ENCODE results near the gene OTOP2.
A peak's percentile ranks its signal among the peaks of the same experiment; 100 is the strongest.
"Not testable (repeated sequence)": the region's sequence is repeated elsewhere in the genome, so short reads cannot be mapped to it uniquely, and the experiment has no call there.

The OTOP2 gene

DNA sequence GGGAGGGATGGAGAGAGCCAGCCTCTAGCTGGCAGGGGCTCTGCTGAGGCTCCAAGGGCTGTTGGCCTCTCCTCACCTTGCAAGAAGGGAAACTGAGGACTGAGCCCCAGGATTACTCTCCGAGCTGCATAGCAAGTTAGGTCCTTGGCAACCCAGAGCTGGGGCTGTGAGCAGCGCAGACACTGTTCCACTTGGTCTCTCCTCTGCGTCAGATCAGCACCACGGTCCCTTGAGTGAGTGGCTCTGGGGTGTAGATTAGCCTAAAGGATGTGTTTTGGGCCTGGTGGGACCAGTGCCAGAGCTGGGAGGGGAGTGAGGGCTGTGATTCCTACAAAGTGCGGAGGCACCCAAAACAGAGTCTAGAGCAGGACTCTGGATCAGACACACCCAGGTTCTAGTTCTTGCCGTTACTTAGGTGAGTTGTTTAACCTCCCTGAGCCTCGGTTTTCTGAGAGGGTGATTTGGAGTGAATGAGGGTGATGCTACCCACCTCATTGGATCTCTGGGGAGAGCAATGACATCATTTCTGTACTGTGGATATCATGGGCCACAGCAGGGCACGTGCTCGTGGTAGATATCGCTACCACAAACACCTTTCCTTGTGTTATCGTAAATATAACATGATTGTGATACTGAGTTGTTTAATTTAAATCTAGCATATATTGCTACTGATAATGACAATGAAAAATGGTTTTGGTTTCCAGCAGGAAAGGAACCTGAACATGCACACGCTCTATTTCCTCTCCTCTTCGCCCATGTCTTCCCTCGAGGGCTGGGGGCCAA, 22.5 kb upstream of the OTOP2 start:
- no peak for DNase-seq

GRCh38 chr17:74903034-74903433, 21.0 kb upstream of the OTOP2 start:
- DNase-seq, result no peak

DNA sequence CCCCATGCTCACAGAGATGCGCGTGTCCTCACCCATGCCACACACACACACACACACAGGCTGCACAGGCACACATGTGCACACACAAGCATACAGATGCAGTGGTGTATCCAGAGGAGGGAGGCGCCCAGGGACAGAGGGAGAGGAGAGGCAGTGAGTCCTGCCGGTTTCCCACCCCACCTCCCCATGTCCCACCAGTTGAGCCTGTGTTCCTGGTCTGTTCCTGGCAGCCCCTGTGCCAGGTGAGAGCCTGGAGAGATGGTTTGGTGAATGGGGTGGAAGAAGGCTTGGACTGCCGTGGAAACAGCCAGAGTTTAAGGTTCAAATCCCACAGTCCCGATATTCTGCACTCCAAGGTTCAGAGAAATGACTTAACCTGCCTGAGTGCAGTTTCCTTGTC, 20.4 kb upstream of the OTOP2 start:
- DNase-seq, result no peak

DNA sequence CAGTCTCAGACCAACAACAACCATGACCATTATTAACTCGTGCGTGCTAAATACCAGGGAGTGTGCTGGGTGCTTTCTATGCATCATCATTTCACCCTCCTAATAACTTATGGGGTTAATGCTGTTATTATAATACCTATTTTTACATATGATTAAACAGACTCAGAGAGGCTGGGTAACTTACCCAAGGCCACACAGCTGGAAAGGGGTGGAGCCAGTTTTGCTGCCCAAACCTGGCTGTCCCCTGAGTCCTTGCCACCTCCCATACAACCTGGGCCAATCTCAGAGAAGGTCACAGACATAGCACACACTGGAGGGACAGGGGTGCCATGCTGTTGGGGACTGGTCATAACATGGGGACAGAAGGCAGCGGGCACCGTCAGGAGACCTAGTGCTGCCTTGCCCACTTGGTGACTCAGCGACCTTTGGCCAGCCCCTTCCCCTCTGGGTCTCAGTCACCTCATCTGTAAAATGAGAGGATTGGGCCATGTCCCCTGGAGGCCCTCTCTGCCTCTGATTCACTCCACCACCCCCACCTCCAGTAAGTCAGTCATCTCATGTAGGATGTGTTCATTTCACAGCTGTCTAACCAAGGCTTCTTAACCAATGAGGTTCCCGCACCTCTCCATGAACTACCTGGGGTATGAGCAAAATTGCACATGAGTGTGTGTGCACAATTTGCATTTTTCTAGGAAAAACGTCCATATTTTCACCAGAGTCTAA, 19.2 kb upstream of the OTOP2 start:
- no peak for DNase-seq

DNA sequence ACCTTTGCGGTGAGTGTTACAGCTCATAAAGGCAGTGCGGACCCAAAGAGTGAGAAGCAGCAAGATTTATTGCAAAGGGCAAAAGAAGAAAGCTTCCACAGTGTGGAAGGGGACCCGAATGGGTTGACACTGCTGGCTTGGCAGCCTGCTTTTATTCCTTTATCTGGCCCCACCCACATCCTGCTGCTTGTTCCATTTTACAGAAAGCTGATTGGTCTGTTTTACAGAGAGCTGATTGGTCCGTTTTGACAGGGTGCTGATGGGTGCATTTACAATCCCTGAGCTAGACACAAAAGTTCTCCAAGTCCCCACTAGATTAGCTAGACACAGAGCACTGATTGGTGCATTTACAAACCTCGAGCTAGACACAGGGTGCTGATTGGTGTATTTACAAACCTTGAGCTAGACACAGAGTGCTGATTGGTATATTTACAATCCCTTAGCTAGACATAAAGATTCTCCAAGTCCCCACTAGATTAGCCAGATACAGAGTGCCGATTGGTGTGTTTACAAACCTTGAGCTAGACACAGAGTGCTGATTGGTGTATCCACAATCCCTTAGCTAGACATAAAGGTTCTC, 17.8 kb upstream of the OTOP2 start:
- not testable (repeated sequence) for DNase-seq

GRCh38 chr17:74907012-74907411, 17.1 kb upstream of the OTOP2 start:
- no peak for DNase-seq

DNA sequence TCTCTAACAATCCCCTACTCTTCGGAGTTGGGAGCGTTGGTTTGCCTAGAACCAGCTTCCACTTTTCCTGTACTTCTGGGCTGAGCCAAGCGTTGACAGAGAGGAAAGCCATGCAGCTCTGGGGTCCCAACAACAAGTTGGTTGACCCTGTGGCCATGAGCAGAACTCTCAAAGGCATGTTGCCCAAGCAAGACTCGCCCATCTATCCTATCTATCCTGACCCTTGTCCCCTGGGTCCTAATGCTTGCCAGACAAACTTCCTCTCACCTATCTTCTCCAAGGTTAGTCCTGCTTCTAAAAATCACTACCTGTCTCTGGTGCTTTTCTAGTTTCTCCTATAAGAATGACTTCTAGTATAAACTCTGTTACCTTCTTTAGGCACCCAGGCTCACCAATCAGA, 15.0 kb upstream of the OTOP2 start:
- DNase-seq, result not testable (repeated sequence)

DNA sequence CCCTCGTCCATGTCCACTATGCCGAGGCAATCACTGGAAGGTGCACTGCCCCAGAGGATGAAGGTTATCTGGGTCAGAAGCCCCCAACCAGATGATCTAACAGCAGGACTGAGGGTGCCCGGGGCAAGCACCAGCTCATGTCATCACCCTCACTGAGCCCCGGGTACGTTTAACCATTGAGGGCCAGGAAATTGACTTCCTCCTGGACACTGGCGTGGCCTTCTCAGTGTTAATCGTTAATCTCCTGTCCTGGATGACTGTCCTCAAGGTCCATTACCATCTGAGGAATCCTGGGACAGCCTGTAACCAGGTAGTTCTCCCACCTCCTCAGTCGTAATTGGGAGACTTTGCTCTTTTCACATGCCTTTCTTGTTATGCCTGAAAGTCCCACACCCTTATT, 12.7 kb upstream of the OTOP2 start:
- not testable (repeated sequence) for DNase-seq

- DNase-seq, result no peak
These were observed 7.8 kb upstream of the OTOP2 start for GRCh38 chr17:74916136-74916850.

- DNase-seq, result no peak
These were observed 7.2 kb upstream of the OTOP2 start for GRCh38 chr17:74916851-74917199.

DNA sequence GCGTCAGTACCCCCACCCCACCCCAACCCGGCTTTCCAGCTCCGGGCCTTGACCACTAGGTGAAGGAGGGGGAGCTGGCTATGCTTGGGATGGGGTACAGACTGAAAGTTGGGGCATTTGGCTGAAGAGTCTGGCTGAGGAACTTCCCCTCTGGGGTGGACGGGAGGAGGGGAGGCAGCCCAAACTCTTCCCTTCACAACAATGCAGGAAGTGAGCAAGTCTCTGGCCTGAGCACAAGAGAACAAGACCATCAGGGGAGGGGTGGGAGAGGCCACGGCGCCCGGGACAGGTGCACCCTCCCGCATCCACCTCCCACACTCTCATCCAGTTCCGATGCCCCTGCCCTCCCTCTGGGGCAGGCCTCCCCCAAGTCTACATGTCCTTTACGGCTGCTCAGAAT, 6.6 kb upstream of the OTOP2 start:
- peak; percentile 36 for DNase-seq

DNA sequence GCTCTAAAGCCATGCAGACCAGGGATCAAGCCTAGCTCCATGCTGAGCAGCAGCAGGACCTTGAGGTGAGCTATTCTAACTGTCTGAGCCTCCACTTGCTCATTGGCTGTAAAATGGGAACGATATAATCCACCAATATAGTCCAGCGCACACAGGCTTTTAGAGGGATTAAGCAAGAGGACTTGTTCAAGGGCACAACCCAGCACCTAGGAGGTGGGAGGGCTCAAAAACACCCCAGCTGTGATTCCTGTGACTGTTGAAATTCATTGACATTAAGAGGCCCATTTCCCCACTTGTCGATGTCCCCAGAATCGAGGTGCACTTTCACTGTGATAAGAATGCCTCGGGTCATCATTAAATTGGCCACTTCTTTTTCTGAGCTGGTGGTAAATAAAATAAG, 5.2 kb upstream of the OTOP2 start:
- DNase-seq, result no peak

DNA sequence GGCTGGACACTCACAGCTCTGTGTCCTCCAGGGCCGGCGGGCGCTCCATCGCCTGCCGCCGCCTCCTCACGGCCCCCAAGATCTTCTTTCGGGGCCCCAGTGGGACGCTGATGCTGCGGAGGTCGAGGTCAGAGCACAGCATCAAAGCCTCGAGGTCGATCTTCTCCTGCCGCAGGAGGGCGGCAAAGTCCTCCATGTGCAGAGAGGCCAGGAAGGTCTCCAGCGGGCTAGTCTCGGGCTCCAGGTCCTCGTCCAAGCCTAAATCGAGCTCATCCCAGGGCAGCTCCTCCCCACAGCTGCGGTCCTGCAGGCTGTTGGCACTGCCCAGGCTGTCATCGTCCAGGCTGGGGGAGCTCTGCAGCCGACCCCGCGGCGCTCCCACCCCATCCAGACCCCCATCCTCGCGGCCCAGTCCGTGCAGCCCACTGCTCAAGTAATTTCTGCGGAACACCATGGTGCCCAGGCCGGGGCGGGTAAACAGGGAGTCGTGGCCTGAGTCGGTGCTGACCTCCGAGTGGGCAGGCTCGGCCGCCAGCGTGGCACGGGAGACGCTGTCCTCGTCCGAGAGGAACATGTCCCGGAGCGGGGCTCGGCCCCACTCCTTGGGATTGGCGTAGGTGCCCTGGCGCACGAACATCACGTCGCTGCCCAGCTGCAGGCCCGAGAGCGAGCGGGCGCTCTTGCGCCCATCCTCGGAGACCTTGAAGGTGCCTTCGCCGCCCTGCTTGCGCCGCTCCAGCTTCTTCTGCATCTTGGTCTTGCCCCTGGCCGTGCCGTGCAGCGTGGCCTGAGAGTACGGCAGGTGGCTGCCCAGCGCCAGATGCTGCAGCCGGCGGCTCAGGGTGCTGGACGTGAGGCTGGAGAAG, 4.4 kb upstream of the OTOP2 start:
- peak; percentile 31 for DNase-seq

DNA sequence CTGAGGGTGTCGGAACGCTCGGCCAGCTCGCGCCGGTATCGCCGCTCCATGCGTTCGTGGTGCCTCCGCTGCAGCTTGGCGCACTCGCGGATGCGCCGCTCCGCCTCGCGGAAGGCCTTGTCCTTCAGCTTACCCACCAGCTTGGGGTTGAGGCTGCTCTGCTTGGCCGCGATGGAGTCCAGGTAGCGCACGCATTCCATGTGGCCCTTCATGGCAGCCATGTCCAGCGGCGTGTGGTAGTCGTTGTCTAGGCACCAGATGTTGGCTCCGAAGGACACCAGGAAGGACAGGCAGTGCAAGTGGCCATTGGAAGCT, 3.8 kb upstream of the OTOP2 start:
- no peak for DNase-seq

DNA sequence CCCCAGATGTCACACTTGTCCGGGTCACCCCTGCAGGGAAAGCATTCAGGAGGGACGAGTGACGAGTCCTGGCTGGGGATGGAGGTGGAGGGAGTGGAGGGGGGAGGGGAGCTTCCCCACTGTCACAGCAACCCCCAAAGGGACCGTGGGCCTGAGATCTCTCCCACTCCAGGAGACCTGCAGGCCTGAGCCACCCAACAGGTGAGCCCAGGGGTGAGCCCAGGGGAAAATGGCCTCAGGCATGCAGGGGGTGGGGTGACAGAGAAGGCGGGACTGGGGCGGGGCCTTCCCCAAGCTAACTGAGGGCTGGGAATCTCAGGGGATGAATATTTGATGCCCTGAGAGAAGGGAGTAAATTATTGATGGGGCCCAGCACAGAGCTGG, 3.4 kb upstream of the OTOP2 start:
- DNase-seq, result no peak

DNA sequence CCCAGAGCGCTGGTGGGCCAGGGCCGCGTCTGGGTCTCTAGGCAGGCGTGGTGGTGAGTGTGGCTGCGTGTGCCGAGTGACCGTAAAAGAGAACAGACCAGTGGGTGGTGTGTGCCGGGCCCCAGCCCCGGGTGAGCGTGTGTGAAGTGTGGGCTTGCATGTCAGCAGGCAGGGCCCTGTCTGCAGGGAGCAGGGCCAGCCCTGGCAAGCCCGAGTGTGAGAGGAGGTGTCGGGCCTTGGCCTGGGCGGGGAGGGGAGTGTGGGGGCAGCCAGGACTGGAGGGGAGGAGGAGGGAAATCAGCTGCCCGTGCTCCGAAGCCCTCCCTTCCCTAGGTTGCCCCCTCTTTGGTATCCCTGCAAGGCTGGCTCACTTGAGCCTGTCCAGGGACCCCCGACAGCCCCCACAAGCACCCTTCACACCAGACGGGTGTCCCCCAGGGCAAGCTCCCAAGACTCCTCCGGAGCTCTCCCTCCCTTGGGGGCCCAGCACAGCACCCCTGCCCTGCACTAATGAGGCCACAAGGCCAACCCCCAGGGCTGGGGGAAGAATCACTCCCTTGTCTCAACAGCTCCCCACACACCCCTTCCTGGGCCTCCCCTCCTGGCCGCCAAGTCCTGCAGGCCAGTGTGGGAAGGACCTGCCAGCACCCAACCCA, 2.9 kb upstream of the OTOP2 start:
- DNase-seq, result no peak

DNA sequence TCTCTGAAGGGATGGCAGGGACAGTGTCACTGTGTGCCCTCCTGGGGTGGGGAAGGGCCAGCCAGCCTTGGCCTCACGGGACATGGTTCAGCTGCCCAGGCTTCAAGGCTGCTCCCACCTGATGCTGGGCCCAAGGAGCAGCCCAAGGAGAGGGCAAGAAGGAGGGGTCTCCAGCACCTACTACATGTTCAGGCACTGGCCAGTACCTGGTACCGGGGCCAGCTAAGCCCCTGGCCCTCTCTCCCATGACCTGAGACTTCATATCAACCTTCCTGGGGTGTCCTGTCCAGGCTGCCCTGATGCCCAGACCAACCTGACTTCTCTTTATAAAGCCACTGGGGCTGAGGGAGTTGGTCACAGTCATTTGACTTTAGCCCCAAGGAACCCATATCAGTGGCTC, 2.3 kb upstream of the OTOP2 start:
- no peak for DNase-seq

DNA sequence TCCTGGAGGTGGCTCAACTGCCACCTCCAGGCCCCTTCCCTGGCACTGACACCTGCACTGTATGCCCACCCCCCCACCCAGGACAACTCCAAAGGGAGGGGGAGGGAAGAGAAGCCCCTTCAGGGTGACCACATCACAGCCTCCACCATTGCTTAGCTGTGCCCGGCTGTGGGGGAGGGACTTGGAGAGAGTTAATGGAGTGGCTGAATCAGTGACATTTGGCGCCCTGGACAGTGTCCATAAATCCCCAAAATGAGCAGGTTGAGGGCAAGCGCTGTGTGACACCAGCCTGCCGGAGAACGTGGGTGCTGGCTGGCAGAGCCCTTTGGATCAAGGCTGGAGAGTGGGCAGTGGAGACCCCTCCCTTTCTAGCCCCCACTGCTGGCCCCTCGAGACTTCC, 1.9 kb upstream of the OTOP2 start:
- no peak for DNase-seq

- no peak for DNase-seq
These were observed 1.2 kb upstream of the OTOP2 start, which contains the start of gene USH1G for GRCh38 chr17:74922694-74923537. Gene USH1G (minus strand): TSS chr17:74923255. CDS start chr17:74923073, 182 bp downstream.

DNA sequence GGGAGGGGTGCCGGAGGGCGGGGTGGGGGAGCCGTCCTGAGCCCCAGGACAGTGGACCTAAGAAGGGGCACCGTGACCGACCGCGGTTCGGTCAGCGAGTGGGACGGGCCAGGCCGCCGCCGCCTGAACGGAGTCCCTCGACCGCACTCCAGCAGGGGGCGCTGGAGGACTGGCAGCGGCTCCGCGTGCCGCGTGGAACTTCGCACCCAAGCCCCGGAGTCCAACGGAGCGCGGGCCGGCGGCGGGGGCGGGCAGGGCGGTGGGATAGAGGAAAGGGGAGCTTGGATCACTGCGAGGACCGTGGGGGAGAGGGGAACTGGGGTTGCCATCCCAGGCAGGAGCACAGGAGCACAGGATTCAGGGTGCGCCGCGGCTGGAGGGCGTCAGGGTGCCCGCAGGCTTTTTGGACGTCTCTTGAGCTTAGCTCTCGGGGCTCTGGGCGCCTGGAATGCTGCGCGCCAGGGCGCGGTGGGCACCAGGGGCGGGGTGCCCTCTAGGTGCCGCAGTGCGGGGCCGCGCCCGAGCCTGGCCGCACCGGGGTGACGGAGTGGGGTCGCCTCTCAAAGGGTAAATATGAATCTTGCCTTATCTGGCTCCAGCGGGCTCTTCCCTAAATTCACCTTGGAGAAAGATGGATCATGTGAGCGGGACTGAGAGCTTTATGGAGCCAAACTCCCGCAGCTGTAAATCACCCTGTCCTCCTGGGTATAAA, 379 bp upstream of the OTOP2 start:
- peak; percentile 82 for DNase-seq

DNA sequence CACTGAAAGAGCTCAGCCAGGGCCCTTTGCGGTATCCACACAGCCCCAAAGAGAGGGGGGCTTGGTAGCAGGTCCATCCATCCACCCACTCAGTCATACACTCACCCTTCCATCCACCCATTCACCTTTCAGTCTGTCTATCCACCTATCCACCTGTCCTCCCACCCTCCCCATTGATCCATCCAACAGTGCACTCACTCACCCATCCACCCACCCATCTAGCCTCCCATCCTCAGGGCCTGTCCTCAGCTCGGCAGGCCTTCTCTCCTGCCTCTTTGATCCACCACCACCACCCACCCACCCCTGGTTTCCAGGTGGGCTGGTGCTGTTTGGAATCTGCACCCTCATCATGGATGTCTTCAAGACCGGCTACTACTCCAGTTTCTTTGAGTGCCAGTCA, 1.2 kb downstream of the OTOP2 start:
- no peak for DNase-seq

Measured in suppressor macrophage treated with lipopolysaccharide for 4 hours (primary cell).